Uterus (tissue), 2 donors: ENCODE measurements around the gene CTLA4.

Experiments used
- POLR2A ChIP-seq, 2 donors: fragments of 450-650 bp; IDR thresholded peaks; one replicate each; pipeline ENCODE4 v1.6.1; 2016; ENCODE audit warnings: antibody characterized with exemption in 2 of 2, mild to moderate bottlenecking in 1 of 2, moderate library complexity in 1 of 2
- TF ChIP-seq, protein P1 (sequence below), 4 experiments: fragments of 200-600 bp in 2 of 4; fragments of 450-650 bp in 2 of 4; sonication (generic) in 2 of 4; IDR thresholded peaks; one replicate each; pipeline ENCODE4 v1.5.1; 2016 to 2019; ENCODE audit warnings: antibody characterized with exemption in 4 of 4, mild to moderate bottlenecking in 2 of 4, moderate library complexity in 1 of 4

DNA sequence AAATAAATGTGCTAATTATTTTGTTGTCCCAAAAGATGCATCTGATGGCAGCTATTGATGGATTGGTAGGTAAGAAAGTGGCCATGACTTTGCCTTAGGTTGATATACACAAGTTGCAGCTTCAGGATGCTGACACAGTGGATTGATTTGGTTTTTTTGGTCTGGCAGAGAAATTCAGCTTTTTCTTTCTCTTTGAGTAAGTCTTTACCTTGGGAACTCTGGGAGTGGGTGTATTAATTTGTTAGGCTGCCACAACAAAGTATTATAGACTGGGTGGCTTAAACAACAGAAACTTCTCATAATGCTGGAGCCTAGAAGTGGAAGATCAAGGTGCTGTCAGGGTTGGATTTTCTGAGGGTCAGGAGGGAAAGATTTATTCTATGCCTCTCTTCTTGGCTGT, 49.2 kb downstream of the CTLA4 start:
- TF ChIP-seq, protein P1, sequence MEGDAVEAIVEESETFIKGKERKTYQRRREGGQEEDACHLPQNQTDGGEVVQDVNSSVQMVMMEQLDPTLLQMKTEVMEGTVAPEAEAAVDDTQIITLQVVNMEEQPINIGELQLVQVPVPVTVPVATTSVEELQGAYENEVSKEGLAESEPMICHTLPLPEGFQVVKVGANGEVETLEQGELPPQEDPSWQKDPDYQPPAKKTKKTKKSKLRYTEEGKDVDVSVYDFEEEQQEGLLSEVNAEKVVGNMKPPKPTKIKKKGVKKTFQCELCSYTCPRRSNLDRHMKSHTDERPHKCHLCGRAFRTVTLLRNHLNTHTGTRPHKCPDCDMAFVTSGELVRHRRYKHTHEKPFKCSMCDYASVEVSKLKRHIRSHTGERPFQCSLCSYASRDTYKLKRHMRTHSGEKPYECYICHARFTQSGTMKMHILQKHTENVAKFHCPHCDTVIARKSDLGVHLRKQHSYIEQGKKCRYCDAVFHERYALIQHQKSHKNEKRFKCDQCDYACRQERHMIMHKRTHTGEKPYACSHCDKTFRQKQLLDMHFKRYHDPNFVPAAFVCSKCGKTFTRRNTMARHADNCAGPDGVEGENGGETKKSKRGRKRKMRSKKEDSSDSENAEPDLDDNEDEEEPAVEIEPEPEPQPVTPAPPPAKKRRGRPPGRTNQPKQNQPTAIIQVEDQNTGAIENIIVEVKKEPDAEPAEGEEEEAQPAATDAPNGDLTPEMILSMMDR (IDR thresholded peaks at IDR 0.05) = no peak
- TF ChIP-seq POLR2A (IDR thresholded peaks at IDR 0.05) = no peak
